DMS153 treated with DMSO at 0.1 percent for 48 hours (cell line): ENCODE data around the gene CAMSAP2.
A peak's percentile ranks its signal among the peaks of the same experiment; 100 is the strongest.
"Not testable (repeated sequence)": the region's sequence is repeated elsewhere in the genome, so short reads cannot be mapped to it uniquely, and the experiment has no call there.

Source experiments
- DNase-seq: peaks from one replicate; lab custom pipeline; 2025; ENCODE audit not compliant: unreplicated experiment; lab: John Stamatoyannopoulos, UW

The CAMSAP2 gene

GRCh38 chr1:200738949-200739651, 407 bp downstream of the CAMSAP2 start:
- DNase-seq = peak; percentile 88

DNA sequence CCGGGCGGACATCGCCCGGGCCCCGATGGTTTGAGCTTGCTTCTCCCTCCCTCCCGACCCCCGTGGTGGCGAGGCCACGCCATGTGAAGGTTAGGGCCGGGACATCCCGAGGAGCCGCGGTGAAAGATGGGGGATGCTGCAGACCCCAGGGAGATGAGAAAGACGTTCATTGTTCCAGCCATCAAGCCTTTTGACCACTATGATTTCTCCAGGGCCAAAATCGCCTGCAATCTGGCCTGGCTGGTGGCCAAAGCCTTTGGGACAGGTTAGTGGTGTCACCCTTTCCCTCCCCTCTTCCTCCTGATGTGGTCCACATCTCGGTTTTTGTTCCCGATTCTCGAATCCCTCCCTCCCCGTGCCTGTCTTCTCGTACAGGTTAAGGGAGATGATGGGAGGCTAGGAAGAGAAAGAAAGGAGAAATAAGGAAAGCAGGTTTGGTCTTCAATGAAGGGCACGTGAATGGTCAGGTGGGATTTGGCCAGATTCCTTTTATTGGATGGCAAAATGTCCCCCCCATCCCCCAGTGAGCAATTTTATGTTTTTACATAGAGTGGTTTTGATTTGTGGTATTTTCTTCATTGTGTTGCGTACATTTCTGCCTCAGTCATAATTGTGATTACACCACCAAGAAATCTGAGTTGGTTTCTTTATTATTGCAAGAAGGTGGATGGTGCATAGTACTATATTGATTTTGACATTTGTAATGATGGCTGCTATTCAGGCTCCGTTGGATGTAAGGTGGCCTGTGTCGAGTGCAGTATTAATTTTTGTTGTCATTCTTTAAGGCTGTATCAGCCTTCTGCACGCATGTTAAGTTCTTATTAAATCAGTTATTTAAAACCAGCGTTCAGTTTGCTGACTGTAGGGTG, 1.2 kb downstream of the CAMSAP2 start:
- peak; percentile 17 for DNase-seq

DNA sequence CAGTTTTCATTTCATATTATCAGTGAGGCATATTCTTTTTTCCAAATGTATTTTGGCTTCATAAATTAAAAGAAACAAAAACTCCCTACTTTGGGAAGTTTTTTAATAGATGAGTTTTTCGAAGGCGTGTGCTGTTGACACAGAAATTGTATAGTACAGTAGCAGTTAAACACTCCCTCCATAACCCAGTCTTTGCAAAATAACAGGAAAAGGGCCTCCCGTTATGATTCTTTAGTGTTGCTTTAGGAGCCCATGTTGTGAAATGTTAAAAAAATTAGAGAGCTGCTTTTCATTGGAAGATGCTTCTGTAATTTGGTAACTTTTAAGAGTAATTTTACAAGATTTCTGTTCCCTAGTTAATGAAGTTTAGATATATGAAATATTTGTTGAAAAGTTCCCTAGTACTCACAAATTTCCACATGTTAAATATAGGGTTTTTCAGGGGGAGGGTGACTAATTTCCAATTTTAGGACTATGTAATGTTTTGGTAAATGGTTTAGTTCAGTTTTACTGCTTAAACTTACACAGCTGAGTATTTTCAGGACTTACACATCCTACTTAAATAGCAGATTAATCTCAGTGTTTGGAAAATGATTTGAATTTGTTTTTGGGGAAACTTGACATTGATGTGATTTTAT, 2.0 kb downstream of the CAMSAP2 start:
- no peak for DNase-seq

DNA sequence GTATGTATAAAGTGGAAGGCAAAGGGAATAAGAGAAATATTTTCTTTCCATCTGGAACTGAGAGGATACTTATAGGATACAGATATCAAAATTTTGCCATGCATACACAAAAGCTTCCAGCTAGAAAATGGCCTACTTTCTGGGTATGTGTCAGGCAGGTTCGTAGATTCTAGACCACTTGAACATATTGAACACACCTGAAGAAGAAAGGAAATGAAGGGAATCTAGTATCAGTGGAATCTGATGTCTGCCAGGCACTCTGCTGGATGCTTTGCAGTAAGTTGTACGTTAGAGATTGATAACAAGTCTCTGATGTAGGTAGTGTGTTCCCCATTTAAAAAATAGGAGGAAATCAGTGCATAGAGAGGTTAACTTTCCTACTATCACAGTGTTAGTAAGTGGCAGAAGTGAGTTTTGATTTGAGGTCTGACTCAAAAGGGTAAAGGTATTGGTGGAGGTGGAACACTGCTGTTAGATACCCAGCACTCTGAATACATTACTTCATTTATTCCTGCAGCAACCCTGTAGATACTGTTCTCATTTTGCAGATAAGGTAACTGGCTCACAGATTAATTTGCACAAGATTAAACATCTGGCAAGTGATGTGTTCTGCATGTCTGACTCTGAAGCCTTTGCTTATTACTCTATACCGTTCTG, 3.0 kb downstream of the CAMSAP2 start:
- no peak for DNase-seq

- no peak for DNase-seq
These were observed 5.5 kb downstream of the CAMSAP2 start for GRCh38 chr1:200744143-200744542.

- no peak for DNase-seq
These were observed 10.4 kb downstream of the CAMSAP2 start for GRCh38 chr1:200749090-200749489.

- DNase-seq = not testable (repeated sequence)
These were observed 12.1 kb downstream of the CAMSAP2 start for GRCh38 chr1:200750749-200751148.

- no peak for DNase-seq
These were observed 13.0 kb downstream of the CAMSAP2 start for GRCh38 chr1:200751717-200752116.

GRCh38 chr1:200753650-200754198, 15.0 kb downstream of the CAMSAP2 start:
- no peak for DNase-seq

DNA sequence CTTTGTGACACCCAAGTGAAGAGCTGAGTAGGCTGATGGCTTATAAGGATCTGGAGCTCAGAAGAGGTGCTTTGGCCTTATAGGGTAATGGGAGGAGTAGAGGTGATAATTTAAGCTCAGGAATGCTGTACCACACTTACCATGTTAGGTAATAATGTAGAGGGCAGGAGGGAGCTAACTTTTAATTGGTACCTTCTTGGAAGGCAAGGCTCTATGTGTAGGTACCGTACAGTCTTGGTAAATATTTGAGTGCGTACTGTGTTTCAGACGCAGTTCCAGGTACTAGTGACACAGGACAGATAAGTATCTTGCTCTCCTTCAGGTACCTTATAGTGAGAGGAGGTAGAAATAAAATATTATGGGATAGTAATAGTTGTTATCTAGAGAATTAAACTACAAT, 16.8 kb downstream of the CAMSAP2 start:
- no peak for DNase-seq

DNA sequence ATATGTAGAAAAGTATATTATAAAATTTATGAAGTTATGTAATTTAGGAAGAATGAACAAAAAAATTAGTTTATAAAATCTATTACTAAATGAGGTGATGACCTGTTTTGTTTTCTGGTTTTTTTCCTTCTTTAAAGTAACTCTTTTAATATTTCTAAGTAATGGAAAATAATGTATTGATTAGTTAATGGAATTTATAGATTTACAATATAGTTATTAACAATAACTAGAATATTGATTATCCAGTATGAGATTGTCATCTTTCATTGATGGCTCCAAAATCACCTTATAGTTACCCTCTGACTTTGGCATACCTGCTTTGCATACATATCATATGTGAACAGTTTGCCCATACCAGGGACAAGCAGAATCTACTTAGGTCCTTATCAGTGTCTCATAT, 23.4 kb downstream of the CAMSAP2 start:
- no peak for DNase-seq

GRCh38 chr1:200767321-200767720, 28.6 kb downstream of the CAMSAP2 start:
- no peak for DNase-seq

GRCh38 chr1:200771625-200772555, 33.2 kb downstream of the CAMSAP2 start:
- DNase-seq = no peak

DNA sequence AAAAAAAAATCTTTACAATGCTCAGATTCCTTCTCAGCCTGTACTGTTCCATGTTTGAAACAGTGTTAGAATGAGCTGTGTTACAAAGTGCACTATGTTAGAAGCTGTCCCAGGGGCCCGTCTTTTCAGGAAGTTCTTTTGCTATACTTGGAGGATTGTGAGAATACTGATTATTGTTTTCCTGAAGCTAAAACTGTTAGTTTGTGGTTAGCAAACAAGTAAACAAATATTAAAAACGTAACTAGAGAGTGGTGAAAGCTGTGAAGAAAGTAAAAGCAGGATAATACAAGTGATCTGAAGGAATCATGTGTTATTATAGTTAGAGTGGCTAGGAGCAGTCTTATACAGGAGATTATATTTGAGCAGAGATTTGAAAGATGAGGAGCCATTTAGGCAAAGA, 35.6 kb downstream of the CAMSAP2 start:
- no peak for DNase-seq

DNA sequence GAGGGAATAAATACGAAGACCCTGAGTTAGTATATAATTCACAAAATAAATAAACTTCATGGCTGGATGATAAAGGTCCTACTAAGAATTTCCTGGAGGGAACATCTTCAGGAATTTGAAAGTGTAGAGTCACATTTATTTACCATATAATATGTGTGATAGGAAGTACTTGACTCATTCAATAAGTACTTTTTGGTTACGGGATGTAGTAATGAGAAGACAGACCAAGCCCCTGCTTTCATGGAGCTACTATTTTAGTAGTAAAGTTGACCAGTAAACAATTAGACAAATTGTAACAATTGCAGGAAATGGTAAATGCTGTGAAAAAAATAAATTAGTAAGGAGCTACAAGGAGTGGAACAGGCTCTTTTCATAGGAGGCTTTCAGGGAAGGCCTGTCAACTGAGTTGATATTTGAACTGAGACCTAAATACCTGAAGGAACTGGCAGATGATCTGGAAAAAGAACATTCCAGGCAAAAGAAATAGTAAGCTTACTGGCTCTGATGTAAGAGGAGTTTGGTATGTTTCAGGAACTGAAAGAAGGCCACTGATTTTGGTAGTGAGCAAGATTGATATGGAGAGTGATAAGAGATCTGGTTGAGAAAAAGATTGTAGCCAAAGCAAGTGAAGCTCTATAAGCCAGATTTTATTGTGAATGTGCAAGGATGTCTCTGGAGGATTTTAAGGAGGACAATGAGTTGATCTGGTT, 36.2 kb downstream of the CAMSAP2 start:
- DNase-seq = no peak

GRCh38 chr1:200775850-200776249, 37.2 kb downstream of the CAMSAP2 start:
- DNase-seq = no peak

- DNase-seq = no peak
These were observed 38.3 kb downstream of the CAMSAP2 start for GRCh38 chr1:200776949-200777348.

- no peak for DNase-seq
These were observed 40.1 kb downstream of the CAMSAP2 start for GRCh38 chr1:200778766-200779165.

DNA sequence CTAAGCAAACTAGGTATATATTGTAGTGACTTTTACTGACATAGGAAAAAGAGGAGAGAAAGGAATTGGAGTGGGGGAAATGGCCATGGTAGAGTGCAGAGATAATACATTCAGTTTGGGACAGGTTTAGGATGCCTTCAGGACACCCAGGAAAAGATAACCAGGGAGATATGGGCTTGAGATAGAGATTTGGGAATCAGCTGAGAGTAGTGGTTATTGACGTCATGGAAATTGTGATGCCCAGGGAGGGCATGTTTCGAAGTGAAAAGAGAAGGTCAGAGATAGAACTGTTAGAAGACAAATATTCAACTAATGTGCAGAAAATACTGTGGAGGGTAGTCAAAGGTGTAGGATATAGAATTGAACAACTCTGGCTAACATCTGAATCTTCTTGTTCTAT, 40.6 kb downstream of the CAMSAP2 start:
- DNase-seq = no peak
